Subcutaneous adipose tissue (tissue), 4 donors: ENCODE results near the gene TBPL2. TPM values are rescaled to one million over a fixed set of nuclear protein-coding genes. Genes with fewer than 3 reads are reported as not detected.

Experiments used
- CTCF ChIP-seq: fragments of 450-650 bp; IDR thresholded peaks from one replicate; pipeline ENCODE4 v1.5.1; 2016; ENCODE audit warnings: low read depth, mild to moderate bottlenecking, control low read depth, antibody characterized with exemption, moderate library complexity
- total RNA-seq, 4 donors: library from RNA; depleted of rRNA; stranded (reverse); fragments of >200 nt; gene quantifications; one replicate each; pipeline ENCODE4 v1.1.0, GENCODE V29; 2016

The TBPL2 gene
- total RNA-seq, 4 donors from 2014 or later = not detected

- no peak for TF ChIP-seq CTCF
Measured at GRCh38 chr14:55427439-55427838, 13.0 kb downstream of the TBPL2 start.

GRCh38 chr14:55426891-55427290 lies 13.5 kb downstream of the TBPL2 start:
- no peak for TF ChIP-seq CTCF

DNA sequence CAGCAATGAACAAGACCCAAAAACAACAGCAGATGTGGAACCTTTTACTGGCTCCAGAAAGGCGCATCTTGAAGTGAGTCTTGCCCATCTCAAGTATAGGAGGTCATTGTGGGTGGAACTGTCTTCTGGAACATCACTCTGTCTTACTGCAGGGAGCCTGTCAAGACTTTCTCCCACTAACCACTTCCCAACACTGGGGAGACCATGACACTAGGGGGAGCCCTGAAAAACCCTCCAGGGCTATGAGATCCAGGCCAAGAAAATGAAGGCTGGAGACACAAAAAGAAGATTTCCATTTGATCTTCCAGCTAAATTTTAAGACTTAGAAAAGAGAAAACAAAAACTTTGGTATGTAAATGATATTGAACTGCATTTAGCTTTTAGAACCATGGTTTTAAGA lies 15.3 kb downstream of the TBPL2 start:
- no peak for TF ChIP-seq CTCF

- TF ChIP-seq CTCF = no peak
Measured at GRCh38 chr14:55423969-55424368, 16.4 kb downstream of the TBPL2 start.

GRCh38 chr14:55419663-55420062 lies 20.8 kb downstream of the TBPL2 start:
- TF ChIP-seq CTCF = no peak

- TF ChIP-seq CTCF = no peak
Measured at GRCh38 chr14:55418411-55418810, 22.0 kb downstream of the TBPL2 start.

- no peak for TF ChIP-seq CTCF
Measured at GRCh38 chr14:55417955-55418354, 22.5 kb downstream of the TBPL2 start.

- TF ChIP-seq CTCF = no peak
Measured at GRCh38 chr14:55416866-55417265, 23.6 kb downstream of the TBPL2 start.
